Thyroid gland (tissue), 4 donors: Measurements from ENCODE around the gene GSG1L. TPM values are rescaled to one million over a fixed set of nuclear protein-coding genes. Genes with fewer than 3 reads are reported as not detected.

Experiments used
- DNase-seq, 2 donors: peaks; one replicate each; pipeline ENCODE4 v3.0.0-alpha.2; 2019
- H3K27ac ChIP-seq, 3 donors: fragments of 200-600 bp; sonication (generic); 1 replicate in 2 of 3; 2 replicates in 1 of 3; pipeline ENCODE4 v1.5.1; 2016 to 2019; ENCODE audit warnings: mild to moderate bottlenecking in 1 of 3, moderate library complexity in 1 of 3
- H3K27me3 ChIP-seq: fragments of 200-600 bp; sonication (generic); one replicate; pipeline ENCODE4 v1.5.1; 2019
- H3K36me3 ChIP-seq, 2 donors: fragments of 200-600 bp; sonication (generic); one replicate each; pipeline ENCODE4 v1.5.1; 2016 to 2019
- H3K4me1 ChIP-seq, 2 donors: fragments of 200-600 bp; sonication (generic); one replicate each; pipeline ENCODE4 v1.5.1; 2017 to 2019
- H3K4me3 ChIP-seq, 3 donors: fragments of 200-600 bp; sonication (generic); replicated peaks in 1 of 3; 1 replicate in 2 of 3; 2 replicates in 1 of 3; pipeline ENCODE4 v1.5.1; 2016; ENCODE audit warnings: mild to moderate bottlenecking in 1 of 3
- H3K9me3 ChIP-seq: fragments of 200-600 bp; sonication (generic); one replicate; pipeline ENCODE4 v1.5.1; 2017
- POLR2A ChIP-seq, 2 donors: fragments of 450-650 bp; IDR thresholded peaks; one replicate each; pipeline ENCODE4 v1.6.1; 2017; ENCODE audit warnings: antibody characterized with exemption in 2 of 2, mild to moderate bottlenecking in 2 of 2, moderate library complexity in 1 of 2
- WGBS, 2 donors: methylation state at CpG; one replicate each; pipeline ENCODE4 v1.1.5; 2017; 5-methylcytosine and 5-hydroxymethylcytosine counted together
- intact Hi-C: fragments of 100-400 bp; cut with DNase I; formaldehyde crosslinking; loops from one replicate; pipeline ENCODE4 v1.15.1; 2023
- total RNA-seq, 4 donors: library from RNA; depleted of rRNA; stranded (reverse); fragments of >200 nt; gene quantifications; one replicate each; pipeline ENCODE4 v1.2.3, GENCODE V29; 2016
- TF ChIP-seq, protein P1 (sequence below), 6 experiments: fragments of 200-600 bp in 3 of 6; fragments of 450-650 bp in 3 of 6; sonication (generic) in 3 of 6; IDR thresholded peaks; one replicate each; pipeline ENCODE4 v1.5.1; 2016 to 2019; ENCODE audit warnings: antibody characterized with exemption in 6 of 6, mild to moderate bottlenecking in 2 of 6, inconsistent platforms in 1 of 6, moderate library complexity in 1 of 6

GSG1L gene
- total RNA-seq, 4 donors from 2014 or later, result not detected

DNA sequence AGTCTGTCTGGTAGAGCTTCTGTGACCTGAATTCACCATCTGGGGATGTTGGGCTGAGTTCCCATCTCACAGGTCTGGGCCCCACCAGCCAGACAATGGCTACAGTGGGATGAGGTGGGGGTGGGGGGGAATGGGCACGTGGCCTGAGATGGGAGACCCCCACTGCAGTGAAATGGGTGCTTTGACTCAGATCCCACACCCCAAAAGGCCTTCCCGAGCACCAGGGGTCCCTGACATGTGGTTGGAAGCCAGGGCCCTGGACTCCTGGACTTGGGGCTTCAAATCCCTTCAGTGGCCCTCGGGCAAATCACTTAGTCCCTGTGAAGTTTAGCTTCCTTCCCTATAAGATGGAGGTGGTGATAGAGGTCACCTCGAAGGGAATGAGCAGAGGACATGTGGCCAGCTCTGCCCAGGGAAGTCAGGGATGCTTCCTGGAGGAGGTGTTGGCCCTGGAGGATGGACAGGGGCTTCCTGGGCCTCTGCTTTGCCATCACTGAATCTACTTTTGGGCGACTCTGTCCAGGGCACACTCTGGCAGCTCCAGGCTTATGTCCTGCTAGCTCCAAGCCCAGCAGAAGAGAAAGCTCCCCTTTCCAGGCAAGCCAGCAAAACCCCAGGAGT is 295.4 kb downstream of the GSG1L start:
- intact Hi-C loops, result no loop called here
- no peak for DNase-seq
- TF ChIP-seq, protein P1, sequence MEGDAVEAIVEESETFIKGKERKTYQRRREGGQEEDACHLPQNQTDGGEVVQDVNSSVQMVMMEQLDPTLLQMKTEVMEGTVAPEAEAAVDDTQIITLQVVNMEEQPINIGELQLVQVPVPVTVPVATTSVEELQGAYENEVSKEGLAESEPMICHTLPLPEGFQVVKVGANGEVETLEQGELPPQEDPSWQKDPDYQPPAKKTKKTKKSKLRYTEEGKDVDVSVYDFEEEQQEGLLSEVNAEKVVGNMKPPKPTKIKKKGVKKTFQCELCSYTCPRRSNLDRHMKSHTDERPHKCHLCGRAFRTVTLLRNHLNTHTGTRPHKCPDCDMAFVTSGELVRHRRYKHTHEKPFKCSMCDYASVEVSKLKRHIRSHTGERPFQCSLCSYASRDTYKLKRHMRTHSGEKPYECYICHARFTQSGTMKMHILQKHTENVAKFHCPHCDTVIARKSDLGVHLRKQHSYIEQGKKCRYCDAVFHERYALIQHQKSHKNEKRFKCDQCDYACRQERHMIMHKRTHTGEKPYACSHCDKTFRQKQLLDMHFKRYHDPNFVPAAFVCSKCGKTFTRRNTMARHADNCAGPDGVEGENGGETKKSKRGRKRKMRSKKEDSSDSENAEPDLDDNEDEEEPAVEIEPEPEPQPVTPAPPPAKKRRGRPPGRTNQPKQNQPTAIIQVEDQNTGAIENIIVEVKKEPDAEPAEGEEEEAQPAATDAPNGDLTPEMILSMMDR (IDR thresholded peaks at IDR 0.05), result no peak
- TF ChIP-seq POLR2A (IDR thresholded peaks at IDR 0.05), result no peak
- Histone ChIP-seq H3K9me3 (no peaks in the 10 kb centered on the region), H3K27me3 (no peaks in the 10 kb centered on the region), H3K36me3 (peaks cover 0 to 25% of the 10 kb centered on the region in 2 donors), H3K4me1 (peaks cover 0 to 17% of the 10 kb centered on the region in 2 donors), H3K27ac (peak overlapping the region in 1 of 3 donors; percentile 77), H3K4me3 (no peak overlapping the region)
- 98 to 100% methylated on average over 3 to 5 of the region's 5 CpGs for whole genome bisulfite sequencing, 2 donors

DNA sequence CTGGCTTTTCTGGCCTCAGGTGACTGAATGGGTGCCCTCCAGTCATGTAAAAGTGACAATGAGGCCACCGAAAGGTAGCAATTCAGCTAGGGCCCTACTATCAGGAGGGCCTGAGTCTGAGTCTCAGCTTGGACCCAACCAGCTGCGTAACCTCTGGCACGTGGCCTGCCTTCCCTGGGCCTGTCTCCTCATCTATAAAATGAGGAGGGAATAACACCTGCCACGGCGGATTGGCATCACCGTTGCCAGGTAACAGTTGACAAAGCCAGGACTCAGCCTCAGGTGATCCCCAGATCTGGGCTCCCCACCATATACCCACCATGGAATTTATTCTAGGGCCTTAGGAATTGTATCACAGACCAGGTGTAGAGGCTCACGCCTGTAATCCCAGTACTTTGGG is 296.4 kb downstream of the GSG1L start:
- peaks cover 3 to 23% of the 10 kb centered on the region in 2 donors for H3K4me1 ChIP-seq
- H3K36me3 ChIP-seq, result peaks cover 4 to 22% of the 10 kb centered on the region in 2 donors
- no peak for DNase-seq
- WGBS, 2 donors, result 96 to 100% methylated on average over 1 to 7 of the region's 7 CpGs
- intact Hi-C loops, result no loop called here
- H3K4me3 ChIP-seq, result no peak overlapping the region
- H3K9me3 ChIP-seq, result no peaks in the 10 kb centered on the region
- TF ChIP-seq, protein P1 (IDR thresholded peaks at IDR 0.05), result no peak
- TF ChIP-seq POLR2A (IDR thresholded peaks at IDR 0.05), result no peak
- H3K27ac ChIP-seq, result no peak overlapping the region
- H3K27me3 ChIP-seq, result no peaks in the 10 kb centered on the region

DNA sequence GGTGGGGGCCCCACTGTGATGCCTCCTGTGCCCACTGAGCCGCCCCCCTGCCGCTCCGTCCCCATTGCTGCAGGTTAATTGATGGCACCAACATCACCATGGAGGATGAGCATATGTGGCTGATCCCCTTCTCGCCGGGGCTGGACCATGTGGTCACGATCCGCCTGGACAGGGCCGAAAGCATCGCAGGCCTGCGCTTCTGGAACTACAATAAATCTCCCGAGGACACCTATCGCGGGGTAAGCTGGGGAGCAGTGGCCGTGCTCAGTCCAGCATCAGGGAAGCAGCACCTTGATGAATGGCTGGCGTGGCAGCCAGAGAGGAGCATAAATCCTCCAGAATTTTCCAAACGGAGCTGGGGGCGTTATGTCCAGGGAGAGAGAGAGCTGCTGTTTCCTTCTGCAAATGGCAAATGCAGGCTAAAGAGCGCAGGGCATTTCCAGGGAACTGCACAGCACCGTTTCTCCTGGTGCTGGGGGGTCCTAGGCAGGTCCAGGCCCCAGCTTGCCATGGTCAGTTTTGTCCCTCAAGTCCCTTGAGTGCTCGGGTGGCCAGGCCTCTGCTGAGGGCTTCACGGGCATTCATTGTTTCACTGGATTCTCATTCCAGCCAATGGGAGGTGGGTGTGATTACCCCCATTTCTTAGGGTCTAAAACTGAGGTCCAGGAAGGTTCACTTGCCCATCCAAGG is 297.1 kb downstream of the GSG1L start:
- WGBS, 2 donors, result 88 to 95% methylated on average over 5 to 21 of the region's 21 CpGs
- intact Hi-C loops, result no loop called here
- TF ChIP-seq, protein P1 (IDR thresholded peaks at IDR 0.05), result no peak
- no peak for TF ChIP-seq POLR2A (IDR thresholded peaks at IDR 0.05)
- Histone ChIP-seq H3K27me3 (no peaks in the 10 kb centered on the region), H3K36me3 (peaks cover 4 to 16% of the 10 kb centered on the region in 2 donors), H3K9me3 (no peaks in the 10 kb centered on the region), H3K4me3 (no peak overlapping the region), H3K27ac (no peak overlapping the region), H3K4me1 (peaks cover 10 to 30% of the 10 kb centered on the region in 2 donors)
- DNase-seq, result no peak

DNA sequence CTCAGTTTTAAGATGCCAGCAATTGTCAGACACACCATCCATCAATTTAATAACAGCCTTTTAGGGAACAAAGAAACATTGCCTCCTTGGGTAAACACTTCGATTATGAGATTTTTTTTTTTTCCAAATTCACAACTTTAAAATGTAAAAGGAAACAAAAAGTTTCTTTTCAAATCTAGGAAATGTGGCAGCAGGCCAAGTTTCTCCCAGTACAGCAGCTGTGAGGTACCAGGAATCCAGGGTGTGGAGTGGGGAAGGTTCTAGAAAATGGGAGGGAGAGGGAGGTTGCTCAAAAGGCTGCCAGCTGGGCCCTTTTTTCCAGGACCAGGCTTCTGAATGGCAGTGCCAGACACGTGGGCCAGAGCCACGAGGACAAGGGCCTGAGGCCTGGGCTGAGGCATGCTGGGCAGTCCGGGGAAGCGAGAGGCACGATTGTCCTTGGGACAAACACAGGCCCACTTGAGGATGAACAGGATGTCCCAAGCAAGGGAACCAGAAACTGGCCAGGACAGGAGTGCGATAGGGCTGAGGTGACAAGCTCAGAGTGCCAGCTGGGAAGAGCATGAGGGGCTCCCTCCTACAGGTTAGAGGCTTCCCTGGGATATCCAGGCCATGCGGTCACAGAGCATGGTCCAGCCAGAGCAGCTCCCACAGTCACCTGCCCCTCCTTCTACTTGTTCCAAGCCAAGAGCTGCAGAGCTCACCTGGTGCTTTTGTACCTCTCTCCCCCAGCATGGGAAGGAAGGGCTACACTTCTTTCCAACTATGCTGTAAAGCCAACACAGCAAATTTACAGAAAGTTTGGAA is 298.4 kb downstream of the GSG1L start:
- no peak overlapping the region for H3K4me3 ChIP-seq
- H3K27me3 ChIP-seq, result no peaks in the 10 kb centered on the region
- TF ChIP-seq, protein P1 (IDR thresholded peaks at IDR 0.05), result no peak
- no peak for TF ChIP-seq POLR2A (IDR thresholded peaks at IDR 0.05)
- peaks cover 4 to 9% of the 10 kb centered on the region in 2 donors for H3K36me3 ChIP-seq
- intact Hi-C loops, result no loop called here
- peak overlapping the region in 1 of 3 donors; percentile 32 for H3K27ac ChIP-seq
- peak; percentile 28 to 30 for DNase-seq
- no peaks in the 10 kb centered on the region for H3K9me3 ChIP-seq
- 86 to 90% methylated on average over 8 of the region's 8 CpGs for WGBS, 2 donors
- peaks cover 10 to 29% of the 10 kb centered on the region in 2 donors for H3K4me1 ChIP-seq
